ENCODE data around the gene SH3YL1.

Gene SH3YL1

DNA sequence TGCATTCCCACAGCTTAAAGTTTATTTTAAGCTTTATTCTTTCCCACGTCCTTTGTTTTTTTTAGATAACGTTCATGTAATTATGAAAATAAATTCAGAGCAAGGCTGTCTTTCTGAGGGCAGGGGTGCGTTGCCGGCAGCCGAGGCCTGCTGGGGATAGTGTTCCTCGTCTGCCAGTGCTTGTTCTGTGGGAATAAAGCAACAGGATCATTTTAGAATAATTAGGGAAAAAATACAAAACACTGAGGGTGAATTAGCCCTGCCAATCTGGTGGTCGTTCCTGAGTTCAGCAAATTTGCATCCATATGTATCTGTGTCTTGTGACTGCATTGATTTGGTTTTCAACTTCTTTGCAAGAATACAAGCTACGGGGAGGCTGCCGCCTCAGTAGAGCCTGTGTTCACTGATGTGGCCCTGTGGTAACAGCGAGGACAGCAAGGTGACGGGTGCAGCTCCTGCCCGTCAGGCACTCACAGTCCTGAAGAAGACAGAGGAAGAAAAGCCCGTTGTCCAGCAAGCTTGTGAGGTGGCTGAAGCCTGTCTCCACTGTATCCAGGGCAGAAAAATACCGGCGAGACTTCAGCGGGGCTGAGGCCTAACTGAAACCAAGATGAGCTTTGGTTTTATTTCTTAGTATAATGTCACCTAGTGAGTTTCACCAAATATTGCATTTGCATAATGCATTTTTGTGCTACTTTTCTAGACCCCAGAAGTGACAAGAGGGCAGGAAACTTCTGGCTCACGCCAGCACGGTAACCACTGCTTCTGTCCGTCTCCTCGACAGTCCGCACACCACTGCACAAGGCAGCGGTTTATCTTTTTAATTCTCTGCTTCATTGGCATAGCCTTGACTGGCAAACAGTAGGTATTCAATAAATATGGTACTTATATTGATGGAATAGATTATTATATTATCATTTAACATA is 64.5 kb downstream of the SH3YL1 start:
- no peak overlapping the region for H3K4me3 ChIP-seq (ENCODE audit: low read depth, low read length)
- no peak for TF ChIP-seq CTCF (IDR thresholded peaks at IDR 0.05; ENCODE audit: borderline replicate concordance, insufficient read depth, low read depth, low read length)

GRCh38 chr2:196406-196805 is 67.4 kb downstream of the SH3YL1 start:
- no peak overlapping the region for H3K4me3 ChIP-seq (ENCODE audit: low read depth, low read length)
- TF ChIP-seq CTCF (IDR thresholded peaks at IDR 0.05; ENCODE audit: borderline replicate concordance, insufficient read depth, low read depth, low read length), result no peak

DNA sequence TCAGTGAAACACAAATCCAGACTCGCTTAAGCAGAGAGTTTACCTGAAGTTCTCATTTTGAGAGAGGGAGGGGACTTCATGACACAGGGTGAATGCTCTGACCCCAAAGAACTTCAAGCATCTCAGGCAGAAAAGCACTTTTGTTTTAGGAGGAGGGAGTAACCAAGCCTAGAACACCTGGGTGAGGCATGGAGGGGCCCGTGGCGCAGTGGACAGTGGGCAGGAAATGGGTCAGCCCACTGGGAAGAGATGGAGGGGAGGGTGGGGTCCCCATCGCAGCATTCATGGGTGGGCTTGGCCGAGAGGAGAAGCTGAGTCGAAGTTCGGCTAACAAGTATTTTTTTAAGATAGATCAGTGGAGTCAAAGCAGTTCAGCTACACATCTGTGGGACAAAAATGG is 67.9 kb downstream of the SH3YL1 start:
- TF ChIP-seq CTCF (IDR thresholded peaks at IDR 0.05; ENCODE audit: borderline replicate concordance, insufficient read depth, low read depth, low read length), result no peak

DNA sequence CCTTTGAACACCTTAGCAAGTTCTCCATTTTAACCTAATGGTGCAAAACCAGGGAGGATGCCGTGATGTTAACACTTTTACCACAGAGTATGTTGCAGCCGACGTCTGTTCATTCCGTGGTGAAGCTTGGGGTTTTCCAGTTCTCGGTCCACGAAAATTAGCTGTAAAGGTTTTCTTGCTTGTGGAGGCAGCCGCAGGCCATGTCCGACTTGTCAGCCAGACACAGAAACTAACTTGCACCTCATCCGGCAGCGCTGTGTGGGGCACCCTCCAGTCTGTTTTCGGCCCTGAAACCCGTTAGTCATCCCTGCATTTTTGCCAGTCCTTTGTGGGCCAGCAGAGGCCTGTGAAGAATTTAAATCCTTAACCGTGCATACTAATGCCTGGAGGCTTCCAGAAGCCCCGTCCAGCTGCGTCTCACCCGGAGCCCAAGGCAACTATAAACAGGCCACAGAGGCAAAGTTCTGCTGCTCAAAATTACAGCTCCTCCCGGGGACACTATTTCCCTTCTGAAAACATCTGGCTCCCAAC is 70.6 kb downstream of the SH3YL1 start:
- TF ChIP-seq CTCF (IDR thresholded peaks at IDR 0.05; ENCODE audit: borderline replicate concordance, insufficient read depth, low read depth, low read length), result no peak
- no peak overlapping the region for H3K4me3 ChIP-seq (ENCODE audit: low read depth, low read length)

More for the DNA sequence above, 67.9 kb downstream of the SH3YL1 start:
- no peak overlapping the region for H3K4me3 ChIP-seq (ENCODE audit: low read depth, low read length)

- no peak for TF ChIP-seq CTCF (IDR thresholded peaks at IDR 0.05; ENCODE audit: borderline replicate concordance, insufficient read depth, low read depth, low read length)
- no peak overlapping the region for H3K4me3 ChIP-seq (ENCODE audit: low read depth, low read length)
Observed at GRCh38 chr2:191311-192190, 72.3 kb downstream of the SH3YL1 start.

DNA sequence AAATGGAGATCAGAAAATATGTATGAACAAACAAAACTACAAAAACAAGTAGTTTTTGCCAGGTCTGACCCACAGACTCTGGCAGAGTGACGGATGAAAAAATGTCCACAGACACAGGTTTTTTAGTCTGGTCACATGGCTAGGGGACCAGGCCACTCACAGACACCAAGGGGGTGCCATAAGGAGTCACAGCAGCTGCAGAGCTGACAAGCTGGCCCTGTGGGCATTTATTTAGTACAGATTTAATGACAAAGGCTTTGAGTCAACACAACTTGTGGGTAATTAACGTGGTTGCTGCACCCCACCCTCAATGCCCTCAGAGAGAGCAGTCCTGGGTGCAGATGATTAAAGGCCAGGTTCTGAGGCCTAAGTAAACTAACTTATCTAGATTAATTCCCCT is 76.0 kb downstream of the SH3YL1 start:
- no peak overlapping the region for H3K4me3 ChIP-seq (ENCODE audit: low read depth, low read length)
- no peak for TF ChIP-seq CTCF (IDR thresholded peaks at IDR 0.05; ENCODE audit: borderline replicate concordance, insufficient read depth, low read depth, low read length)

All from GM12875 (cell line).